Stimulated activated naive CD8-positive, alpha-beta T cell treated with anti-CD3 and anti-CD28 coated beads, Interleukin-15, Interleukin-2, amounts not matched to agents 100 U/mL and 50 U/mL, for 24 hours (primary cell): Measurements from ENCODE around the gene TPCN2.
A peak's percentile ranks its signal among the peaks of the same experiment; 100 is the strongest.

Source experiments
- ATAC-seq: fragments of 150-1000 bp; cut with Tn5 transposase; one replicate; pipeline ENCODE4 v1.10.0; 2021
- DNase-seq: peaks from one replicate; pipeline ENCODE4 v3.0.0; 2021

TPCN2 gene

DNA sequence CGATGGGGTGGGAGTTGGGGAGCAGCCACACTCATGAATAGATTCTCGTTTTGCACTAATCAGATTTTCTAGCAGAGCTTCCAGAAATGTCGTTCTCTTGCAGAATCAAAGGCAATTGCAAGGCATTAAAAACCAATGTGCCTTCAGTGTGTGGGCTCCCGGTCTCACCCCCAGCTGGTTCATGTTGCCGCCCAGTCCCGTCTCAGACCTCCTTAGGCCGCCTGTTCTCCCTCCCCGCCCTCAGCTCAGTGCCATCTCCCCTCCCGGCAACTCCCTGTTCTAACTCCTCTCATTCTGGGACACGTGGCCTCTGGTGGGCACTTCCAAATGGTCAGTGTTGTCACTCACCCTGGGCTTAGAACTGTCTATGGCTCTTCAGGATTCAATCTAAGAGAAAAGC, 64.5 kb downstream of the TPCN2 start:
- DNase-seq (no peak), ATAC-seq (peak; percentile 39)

DNA sequence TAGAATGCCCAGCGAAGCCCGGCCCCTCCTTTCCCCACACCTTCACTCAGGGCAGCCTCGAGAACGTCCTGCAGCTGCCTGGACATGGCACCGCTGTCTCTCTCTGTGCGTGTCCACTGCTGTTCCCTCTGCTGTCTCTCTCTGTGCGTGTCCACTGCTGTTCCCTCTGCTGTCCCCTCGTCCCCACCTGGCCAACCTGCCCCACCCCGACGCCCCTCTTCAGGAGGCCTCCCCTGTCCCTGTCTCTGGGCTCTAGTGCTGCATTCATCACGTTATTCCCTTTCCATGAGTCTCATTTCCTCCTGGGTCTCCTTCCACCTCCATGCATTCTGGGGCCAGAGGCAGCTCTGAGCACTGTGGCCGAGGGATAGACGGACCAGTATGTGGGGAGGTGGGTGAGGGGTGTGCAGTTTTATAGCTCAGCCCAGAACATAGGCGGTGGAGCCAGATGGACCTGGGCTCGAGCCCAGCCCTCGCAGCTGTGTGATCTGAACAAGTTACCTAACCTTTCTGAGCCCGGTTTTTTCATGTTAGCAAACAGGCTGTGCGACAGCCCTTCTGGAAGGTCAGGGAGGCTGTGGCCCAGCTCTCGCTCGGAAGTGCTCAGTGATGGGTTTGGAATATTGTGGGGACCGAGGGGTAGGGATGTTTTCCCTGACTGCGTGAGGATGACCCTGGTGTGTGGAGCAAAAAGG, 65.1 kb downstream of the TPCN2 start:
- DNase-seq (no peak), ATAC-seq (no peak)

DNA sequence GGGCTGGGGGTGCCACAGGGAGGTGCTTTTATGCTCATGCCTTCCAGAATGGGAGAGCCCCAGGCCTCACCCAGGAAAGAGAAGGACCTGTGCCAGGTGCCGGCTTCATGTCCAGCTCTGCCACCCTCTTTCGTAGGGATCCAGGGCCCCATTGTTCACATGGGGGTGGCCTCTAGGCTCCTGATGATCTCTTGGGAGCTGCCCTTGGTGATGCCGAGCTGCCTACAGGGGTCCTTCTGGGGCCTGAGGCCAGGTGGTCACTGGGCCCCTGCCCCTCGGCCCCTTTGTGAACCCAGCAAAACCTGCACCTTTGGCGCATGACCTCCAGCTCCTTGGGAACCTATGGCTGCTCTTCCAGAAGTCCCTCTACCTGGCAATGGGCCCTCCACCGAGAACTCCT, 65.6 kb downstream of the TPCN2 start:
- no peak for DNase-seq
- no peak for ATAC-seq

DNA sequence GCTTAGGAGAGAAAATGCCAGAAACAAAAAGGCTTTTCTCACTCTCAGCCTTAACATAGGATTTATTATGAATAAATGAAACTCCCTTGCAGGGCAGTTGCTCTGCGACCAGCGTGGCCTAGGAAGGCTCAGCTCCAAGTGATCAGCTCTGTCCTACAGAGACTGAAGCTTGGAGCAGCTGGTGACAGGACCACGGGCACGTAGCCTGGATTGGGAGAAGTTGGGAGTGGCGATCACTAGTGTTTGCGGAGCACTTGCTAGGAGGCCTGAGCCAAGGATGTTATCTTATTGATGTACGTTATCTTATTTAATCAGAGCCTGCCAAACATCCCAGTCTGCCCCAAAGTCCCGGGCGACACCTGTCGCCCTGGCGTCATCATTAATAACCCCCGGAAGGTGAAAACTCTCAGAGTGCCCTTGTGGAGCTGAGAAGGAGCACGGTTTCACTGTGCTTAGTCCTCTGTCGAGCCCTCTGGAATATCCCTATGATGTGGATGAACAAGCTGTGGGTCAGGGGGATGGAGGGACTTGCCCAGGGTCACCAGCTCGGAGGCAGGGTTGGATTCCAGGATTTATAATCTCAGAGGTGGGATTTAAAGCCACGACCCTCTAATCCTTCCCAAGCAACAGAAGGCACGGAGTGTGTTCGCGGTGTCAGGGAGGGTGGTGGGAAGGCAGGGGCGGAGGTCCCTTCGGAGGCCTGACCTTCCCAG, 66.2 kb downstream of the TPCN2 start:
- DNase-seq = no peak
- no peak for ATAC-seq

DNA sequence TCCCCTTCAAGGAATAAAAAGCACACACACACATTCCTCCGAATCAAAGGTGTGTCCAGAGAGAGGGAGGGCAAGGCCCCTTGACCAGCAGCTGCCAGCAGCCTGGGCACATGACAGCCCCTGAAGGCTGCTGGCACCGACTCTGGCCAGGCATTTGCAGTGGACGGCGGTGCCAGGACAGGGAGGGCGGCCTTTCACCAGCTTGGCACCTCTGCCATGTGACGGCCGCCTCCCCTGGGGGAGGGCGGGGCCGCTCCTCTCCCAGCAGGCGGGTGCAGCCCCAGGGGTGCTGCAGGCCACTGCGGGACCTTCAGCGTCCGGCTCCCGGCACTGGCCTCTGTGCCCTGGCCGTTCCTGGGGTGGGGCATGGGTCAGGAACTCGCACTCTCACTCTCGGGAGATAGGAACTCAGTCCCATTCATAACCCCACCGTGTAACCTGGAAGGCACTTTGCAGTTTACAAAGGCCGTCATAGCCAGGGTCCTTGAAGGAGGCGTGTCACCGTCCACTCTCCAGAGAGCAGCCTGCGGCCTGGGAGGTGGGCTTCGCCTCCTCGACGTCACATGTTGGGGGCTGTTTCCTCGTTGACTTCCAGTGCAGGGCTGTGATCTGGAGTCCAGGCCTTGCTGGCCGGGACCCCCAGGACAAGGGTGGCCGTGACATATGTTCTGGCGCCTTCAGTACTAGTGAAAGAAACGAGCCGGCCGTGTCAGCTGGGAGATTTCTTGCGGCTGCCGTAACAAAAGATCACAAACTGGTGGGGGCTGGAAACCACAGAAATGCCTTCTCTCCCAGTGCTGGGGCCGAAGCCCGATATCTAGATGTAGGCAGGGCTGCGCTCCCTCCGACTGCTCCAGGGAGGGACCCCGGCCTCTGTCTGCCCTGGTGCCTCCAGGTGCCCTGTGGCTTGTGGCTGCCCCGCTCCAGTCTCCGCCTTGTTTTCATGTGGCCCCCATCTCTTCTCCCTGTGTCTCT, 67.1 kb downstream of the TPCN2 start:
- ATAC-seq (no peak), DNase-seq (no peak)

DNA sequence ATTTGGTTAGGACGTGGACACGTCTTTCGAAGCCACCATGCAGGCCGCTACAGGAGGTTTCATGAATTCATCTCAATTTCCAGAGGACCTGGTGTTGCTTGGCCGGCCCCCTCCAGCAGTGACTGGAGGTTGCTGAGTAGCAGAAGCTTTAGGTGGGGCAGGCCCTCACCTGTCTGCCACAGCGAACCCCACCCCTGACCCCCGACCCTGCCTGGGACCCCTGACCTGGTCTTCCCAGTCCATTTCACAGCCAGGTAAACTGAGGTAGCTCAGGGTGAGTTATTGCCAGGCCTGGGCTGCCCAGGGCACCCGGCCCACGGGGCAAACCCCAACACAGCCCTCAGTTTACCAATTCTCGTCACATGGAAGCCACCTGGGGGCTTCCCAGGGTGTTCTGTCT, 67.9 kb downstream of the TPCN2 start:
- ATAC-seq (no peak), DNase-seq (no peak)

DNA sequence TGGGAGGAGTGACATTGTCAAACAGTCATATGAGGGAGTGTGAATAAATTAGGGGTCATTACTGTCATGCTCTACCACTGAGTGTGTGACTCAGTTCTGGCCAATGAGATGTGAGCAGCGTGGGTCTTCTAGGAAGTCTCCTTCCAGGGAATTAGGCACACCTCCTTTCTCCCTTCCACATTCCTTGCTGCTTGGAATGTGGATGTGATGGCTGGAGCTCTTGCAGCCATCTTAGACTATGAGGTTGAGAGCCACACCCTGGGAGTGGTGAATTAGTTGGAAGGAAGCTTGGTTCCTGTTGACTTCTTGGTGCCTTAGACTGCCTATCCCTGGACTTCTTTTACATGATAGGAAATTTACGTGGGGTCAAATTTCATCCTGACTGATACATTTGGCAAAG, 70.5 kb downstream of the TPCN2 start:
- ATAC-seq (no peak), DNase-seq (no peak)

DNA sequence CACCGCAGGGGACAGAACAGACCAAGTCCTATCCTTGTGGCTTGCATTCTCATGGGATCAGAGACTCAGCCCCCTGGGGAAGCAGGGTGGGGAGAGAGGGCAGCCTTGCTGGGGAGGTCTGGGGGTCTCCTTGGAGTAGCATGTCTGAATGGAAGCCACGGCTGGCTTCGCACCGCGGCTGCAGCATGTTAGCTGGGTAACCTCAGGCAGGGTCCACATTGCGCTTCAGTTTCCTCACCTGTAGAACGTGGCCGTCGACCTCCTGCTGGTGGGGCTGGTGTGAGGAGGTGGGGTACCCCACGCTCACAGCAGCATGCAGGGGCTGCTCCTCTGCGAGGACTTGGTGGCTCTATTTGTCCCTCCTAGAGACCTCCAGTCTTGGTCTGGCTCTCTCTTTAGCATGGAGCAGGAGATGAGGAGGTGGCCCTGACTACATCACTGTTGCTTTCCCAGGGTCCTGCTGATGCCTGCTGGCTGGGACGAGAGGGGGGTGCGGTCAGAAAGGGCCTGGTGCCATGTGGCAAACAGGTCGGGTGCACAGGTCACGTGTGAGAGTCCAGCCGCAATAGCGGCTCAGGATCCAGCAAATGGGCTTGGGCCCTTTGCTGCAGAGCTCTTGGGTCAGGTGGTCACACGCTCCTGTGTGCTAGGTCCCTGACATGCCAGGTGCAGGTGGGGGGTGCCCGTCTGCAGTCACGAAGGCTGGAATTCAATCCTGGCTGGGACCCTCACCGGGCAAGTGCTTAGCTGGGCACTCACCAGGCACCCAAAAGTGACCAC, 71.6 kb downstream of the TPCN2 start:
- DNase-seq = no peak
- no peak for ATAC-seq

DNA sequence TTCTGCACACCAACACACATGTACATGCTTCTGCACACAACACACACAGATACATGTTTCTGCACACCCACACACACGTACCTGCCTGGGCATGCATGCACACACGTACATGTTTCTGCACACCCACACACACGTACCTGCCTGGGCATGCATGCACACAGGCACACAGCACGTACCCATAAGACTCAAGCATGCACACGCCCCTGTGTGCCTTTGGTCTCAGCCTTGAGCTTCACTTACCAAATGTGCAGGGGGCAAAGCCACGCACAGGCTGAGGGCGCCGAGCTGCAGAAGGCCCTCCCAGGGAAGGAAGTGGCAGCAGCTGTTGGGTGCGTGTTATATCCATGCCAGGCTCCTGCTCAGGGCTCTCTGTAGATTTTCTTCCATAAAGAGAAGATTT, 72.3 kb downstream of the TPCN2 start:
- DNase-seq (no peak), ATAC-seq (no peak)

DNA sequence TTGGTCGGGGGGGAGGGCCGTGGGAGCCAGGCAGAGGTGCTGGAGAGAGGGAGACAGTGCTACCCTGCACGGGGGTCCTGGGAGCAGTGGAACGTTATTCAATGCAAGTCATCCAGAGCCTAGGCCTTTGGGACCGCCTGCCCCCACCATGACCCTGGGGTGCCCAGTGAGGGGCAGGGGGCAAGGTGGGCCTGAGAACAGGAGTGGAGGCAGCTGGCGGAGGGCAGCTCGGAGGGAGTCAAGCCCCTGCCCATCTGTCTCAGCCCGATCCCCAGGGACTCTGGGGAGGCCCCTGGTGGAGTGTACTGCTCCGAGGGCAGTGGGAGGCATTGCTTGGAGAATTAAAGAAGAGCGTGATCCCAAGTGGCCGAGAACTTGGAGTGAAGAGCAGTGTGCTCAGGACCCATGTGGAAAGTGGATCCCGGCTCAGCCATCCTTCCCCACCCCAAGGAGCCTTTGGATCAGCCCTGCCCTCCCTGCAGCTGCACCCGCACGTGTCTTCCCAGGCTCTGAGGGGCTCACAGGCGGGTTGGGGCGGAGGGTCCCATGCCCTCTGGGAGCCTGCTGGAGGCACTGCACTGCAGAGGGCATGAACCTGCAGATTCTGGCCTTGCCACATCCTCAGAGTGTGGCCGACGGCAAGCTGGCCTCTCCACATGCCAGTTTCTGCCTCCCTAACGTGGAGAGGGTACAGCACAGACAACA, 73.0 kb downstream of the TPCN2 start:
- ATAC-seq = no peak

DNA sequence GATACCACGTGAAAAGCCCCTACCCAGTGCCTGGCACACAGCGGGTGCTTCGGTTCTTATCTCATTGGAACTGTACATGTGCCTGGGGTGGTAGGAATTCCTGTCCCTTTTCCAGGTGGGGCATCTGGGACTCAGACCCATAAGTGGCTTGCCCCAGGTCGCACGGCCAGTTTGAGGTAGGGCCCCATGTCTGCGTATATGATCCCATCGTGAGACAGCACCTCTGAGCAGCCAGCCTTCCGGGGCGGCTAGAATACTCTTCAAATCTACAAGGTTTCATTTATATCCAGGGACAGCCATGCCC, 73.5 kb downstream of the TPCN2 start:
- ATAC-seq = no peak

More for the DNA sequence above, 73.0 kb downstream of the TPCN2 start:
- DNase-seq = no peak

DNA sequence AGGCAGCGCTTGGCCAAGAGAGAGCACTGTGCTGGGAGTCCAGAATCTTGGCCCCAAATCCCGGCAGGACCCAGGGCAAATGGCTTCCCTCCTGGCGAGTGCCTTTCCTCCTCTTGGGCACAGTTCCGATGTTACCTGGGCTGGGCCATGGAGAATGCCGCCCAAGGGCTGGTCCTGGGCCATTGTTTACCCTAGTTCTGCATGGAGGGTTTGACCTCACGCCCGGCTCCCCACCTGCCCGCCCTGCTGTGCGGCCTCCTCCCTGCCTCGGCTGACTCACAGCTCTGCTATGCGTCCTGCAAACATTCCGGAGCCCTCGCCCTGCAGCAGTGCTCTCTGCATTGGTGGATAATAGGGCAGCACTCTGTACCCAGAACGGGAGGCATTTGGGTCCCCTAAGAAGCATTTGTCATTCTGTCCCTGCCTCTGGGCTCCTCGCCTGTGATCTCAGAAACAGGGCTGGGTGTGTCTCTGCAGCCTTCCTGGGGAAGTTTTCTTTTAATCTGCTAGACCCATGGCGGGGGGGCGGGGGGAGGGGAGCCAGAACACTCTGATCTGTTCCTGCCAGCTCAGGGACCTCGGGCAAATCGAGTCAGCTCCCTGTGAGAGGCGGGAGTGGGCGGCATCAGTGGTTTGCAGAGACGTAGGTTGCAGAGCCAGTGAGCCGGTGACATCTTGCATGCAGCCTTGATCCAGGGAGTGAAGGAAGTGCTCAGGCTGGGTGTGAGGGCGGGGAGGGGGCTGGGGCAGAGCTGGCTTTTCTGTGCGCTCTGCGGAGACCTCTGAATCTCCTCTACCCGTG, 74.1 kb downstream of the TPCN2 start:
- DNase-seq = peak; percentile 85

More for the DNA sequence above, 73.5 kb downstream of the TPCN2 start:
- DNase-seq = no peak

DNA sequence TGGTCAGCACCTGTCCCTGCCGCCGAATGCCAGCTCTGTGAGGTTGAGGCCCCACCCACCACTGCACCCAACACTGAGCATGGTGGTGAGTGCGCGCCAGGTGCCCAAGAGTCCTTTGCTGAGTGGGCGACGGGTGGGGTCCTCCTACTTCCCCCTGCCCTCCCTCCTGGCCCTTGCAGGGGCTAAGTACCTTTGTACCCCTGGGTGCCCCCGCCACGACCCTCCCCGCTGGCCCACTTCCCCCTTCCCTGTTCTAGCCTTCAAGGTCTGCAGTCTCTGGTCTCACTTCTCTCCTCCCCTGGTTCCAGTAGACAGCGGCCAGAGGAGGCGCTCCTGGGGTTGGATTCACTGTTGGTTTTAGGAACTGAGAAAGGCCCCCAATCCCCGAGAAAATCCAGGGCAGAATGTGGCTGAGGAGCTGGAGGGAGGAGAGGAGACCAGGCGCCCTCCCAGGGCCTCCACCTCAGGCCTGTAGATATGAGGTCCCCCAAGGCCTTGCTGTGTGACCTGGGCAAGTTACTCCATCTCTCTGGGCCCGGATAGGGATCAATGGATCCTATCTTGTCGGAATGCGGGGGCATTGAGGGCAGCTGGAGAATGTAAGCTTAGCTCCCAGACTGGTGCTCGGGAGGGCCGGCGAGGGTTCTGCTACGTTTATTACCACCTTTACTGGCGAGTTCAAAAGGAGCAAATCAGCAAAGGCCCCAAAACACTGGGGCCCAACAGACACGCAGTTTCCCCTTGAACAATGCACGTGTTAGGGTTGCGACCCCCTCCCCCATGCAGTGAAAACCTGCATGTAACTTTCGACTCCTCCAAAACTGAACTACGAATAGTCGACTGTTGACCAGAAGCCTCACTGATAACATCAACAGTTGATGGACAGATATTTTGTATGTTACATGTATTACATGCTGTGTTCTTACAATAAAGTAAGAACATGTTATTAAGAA, 75.1 kb downstream of the TPCN2 start:
- ATAC-seq = peak; percentile 14
- peak; percentile 33 for DNase-seq

More for the DNA sequence above, 74.1 kb downstream of the TPCN2 start:
- ATAC-seq = peak; percentile 90

DNA sequence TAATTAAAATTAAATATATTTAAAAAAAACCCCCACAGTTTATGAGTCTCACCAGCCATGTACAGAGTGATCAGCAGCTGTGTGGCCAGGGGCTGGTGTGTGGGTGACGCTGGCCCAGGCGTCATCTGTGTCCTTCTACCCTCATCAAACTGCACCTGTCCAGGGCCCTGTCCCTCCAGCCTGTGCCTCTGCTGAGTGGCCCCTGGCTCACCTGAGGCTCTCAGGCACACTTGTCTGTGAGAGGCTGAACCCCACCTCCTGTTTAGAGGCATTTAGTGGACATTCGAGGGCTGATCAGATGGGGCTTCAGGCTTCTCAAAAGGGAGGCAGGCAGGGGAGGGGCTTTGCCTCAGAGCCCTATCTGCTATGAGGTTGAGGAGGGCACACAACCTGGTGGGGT, 77.1 kb downstream of the TPCN2 start:
- no peak for DNase-seq
- ATAC-seq = no peak

DNA sequence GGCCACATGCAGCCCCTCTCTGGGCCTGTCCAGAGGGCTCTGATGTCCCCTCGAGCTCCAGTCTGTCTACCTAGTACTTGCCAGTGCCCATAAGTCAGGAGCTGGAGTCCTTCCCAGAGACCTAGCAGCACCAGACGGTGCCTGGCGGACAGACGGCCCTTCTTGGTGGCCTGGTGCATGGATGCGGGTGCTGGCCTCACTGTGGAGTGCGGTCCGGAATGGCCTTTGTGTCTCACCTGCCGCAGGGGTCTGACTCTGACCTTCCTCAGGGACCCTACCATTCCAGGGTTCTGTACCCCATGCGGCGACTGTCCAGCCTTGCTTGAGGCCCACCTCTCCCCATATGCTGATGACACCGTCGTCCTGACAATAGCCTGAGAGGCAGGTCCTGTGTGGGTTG, 77.6 kb downstream of the TPCN2 start:
- ATAC-seq (no peak), DNase-seq (no peak)

DNA sequence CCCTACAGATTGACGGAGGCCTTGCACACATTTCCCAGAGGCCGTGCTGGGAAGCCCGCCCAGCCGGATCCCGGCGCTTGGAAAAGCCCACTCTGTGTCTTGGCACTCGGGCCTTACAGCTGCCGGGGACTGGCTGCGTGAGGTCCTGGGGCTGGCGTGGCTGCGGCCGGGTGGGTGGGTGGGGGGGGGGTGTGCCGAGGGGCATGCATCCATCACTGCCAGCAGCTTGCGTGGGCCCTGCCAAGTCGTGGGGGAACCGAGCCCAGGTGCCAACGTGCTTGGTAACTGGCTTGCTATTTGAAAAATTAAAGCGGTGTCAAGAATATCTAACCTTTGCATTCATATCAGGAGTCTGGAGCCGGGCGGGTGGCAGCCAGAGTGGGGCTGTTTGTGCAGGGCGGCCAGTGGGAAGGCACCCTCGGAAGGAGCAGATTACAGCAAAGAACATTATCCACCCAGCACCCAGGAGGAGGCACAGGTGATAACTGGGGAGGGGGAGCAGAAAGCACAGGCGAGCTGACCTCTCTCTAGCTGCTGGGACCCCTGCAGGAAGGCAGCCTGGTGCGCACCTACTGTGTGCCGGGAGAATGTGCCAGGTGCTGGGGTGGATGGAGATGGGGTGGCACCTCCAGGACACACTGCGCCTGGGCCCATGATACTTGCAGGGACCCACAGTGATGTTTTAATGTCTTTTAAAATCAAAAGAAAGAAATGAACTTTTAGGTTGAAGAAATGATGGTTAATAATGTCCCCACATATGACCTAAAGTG, 78.5 kb downstream of the TPCN2 start:
- DNase-seq (no peak), ATAC-seq (no peak)

DNA sequence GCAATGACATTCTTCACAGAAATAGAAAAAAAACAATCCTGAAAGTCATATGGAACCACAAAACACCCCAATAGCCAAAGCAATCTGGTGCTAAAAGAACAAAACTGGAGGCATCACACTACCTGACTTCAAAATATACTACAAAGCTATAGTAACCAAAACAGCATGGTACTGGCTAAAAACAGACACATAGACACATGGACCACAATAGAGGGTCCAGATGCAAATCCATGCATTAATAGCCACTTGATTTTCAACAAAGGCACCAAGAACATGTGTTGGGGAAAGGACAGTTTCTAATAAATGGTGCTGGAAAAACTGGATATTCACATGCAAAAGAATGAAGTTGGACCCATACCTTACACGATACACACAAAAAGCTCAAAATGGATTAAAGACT, 79.2 kb downstream of the TPCN2 start:
- ATAC-seq (no peak), DNase-seq (no peak)

DNA sequence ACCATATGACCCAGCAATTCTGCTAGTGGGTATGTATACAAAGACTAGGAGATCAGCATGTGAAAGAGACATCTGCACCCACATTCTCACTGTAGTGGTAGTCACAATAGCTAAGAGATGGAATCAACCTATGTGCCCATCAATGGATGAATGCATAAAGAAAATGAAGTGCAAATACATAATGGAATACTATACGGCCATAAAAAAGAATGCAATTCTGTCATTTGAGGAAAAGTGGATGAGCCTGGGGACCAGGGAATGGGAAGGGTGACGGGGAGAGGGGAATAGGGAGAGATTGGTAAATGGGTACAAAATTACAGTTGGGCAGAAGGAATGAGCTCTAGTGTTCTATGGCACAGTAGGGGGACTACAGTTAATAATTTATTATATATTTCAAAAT, 80.3 kb downstream of the TPCN2 start:
- DNase-seq (no peak), ATAC-seq (no peak)

DNA sequence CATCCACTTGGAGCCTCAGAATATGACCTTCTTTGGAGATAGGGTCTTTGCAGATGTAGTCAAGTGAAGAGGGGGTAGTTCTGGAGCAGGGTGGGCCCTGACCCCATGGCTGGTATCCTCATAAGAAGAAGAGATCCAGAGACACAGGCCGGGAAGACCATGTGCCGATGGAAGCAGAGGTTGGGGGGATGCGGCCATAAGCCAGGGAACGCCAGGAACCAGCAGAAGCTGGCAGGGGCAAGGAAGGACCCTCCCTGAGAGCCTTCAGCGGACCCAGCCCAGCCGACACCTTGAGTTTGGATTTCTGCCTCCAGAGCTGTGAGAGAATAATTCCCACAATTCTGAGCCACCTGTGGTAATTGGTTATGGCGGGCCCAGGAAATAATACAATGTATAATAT, 80.9 kb downstream of the TPCN2 start:
- no peak for ATAC-seq
- DNase-seq = no peak
